PC-9 (cell line): ENCODE results near the gene EPDR1. TPM values are rescaled to one million over a fixed set of nuclear protein-coding genes. Genes with fewer than 3 reads are reported as not detected.

Source experiments
- BruUV-seq: library from RNA; stranded (reverse); fragments of 400-500 nt; replicated peaks from 2 replicates; lab custom pipeline; 2021; lab: Mats Ljungman, UMichigan
- CTCF ChIA-PET: fragments of 300-600 bp; sonication (Branson Sonifier 250); formaldehyde crosslinking; loops from one replicate; lab custom pipeline; 2022; ENCODE audit warnings: antibody characterized with exemption; lab: Charles Lee
- POLR2A ChIA-PET: fragments of 300-600 bp; sonication (Branson Sonifier 250); formaldehyde crosslinking; loops from one replicate; lab custom pipeline; 2022; ENCODE audit warnings: antibody characterized with exemption; ENCODE audit not compliant: unreplicated experiment; lab: Charles Lee
- DNase-seq, 2 experiments: peaks; one replicate each; pipeline versions ENCODE4 v3.0.0 to v3.0.0-alpha.2; 2015 to 2022; ENCODE audit warnings: mixed read lengths in 1 of 2
- H2AFZ ChIP-seq: fragments of 200-600 bp; sonication (generic); 2 replicates; pipeline ENCODE4 v1.8.1; 2017; ENCODE audit warnings: antibody characterized with exemption
- H3F3A ChIP-seq: fragments of 200-600 bp; sonication (generic); 2 replicates; pipeline ENCODE4 v1.8.1; 2017; ENCODE audit warnings: antibody characterized with exemption, mild to moderate bottlenecking, low read depth; ENCODE audit not compliant: insufficient read depth
- H3K27ac ChIP-seq: fragments of 200-600 bp; sonication (generic); 2 replicates; pipeline ENCODE4 v1.6.1; 2016; ENCODE audit warnings: mixed run types
- H3K27me3 ChIP-seq: fragments of 200-600 bp; sonication (generic); 2 replicates; pipeline ENCODE4 v1.6.1; 2016; ENCODE audit warnings: low read depth, mixed run types; ENCODE audit not compliant: insufficient read depth
- H3K36me3 ChIP-seq: fragments of 200-600 bp; sonication (generic); 2 replicates; pipeline ENCODE4 v1.6.1; 2016; ENCODE audit warnings: low read depth, mixed run types
- H3K4me1 ChIP-seq: fragments of 200-600 bp; sonication (generic); replicated peaks from 2 replicates; pipeline ENCODE4 v1.6.1; 2016; ENCODE audit warnings: mixed run types; ENCODE audit not compliant: insufficient read depth
- H3K4me2 ChIP-seq: fragments of 200-600 bp; sonication (generic); 2 replicates; pipeline ENCODE4 v1.6.1; 2017; ENCODE audit warnings: mixed run types
- H3K4me3 ChIP-seq: fragments of 200-600 bp; sonication (generic); 2 replicates; pipeline ENCODE4 v1.6.1; 2016; ENCODE audit warnings: mixed run types
- H3K79me2 ChIP-seq: fragments of 200-600 bp; sonication (generic); 2 replicates; pipeline ENCODE4 v1.6.1; 2017; ENCODE audit warnings: low read depth, mixed run types
- H3K9me2 ChIP-seq: fragments of 200-600 bp; sonication (generic); 2 replicates; pipeline ENCODE4 v1.8.1; 2017; ENCODE audit warnings: mild to moderate bottlenecking; ENCODE audit not compliant: insufficient read depth
- H3K9me3 ChIP-seq: fragments of 200-600 bp; sonication (generic); 2 replicates; pipeline ENCODE4 v1.8.1; 2016; ENCODE audit warnings: low read depth; ENCODE audit not compliant: insufficient read depth
- H4K20me1 ChIP-seq: fragments of 200-600 bp; sonication (generic); 2 replicates; pipeline ENCODE4 v1.8.1; 2017; ENCODE audit not compliant: insufficient read depth
- EZH2 ChIP-seq: fragments of 200-600 bp; sonication (generic); IDR thresholded peaks from 2 replicates; pipeline ENCODE4 v1.8.0; 2017; ENCODE audit warnings: antibody characterized with exemption, low read depth
- intact Hi-C: fragments of 100-400 bp; cut with micrococcal nuclease; formaldehyde crosslinking; loops from one replicate; pipeline ENCODE4 v1.10.0; 2022; ENCODE audit not compliant: unreplicated experiment
- total RNA-seq: library from RNA; stranded (reverse); gene quantifications from 2 replicates; pipeline ENCODE4 v1.2.3, GENCODE V29; 2021
- TF ChIP-seq, protein P1 (sequence below): fragments of 200-600 bp; sonication (generic); conservative IDR thresholded peaks from 2 replicates; pipeline ENCODE4 v1.6.1; 2017; ENCODE audit warnings: mixed run types, antibody characterized with exemption, mild to moderate bottlenecking, moderate library complexity

EPDR1 gene
- total RNA-seq, 1 experiment from 2014 or later, result 3.3 TPM

DNA sequence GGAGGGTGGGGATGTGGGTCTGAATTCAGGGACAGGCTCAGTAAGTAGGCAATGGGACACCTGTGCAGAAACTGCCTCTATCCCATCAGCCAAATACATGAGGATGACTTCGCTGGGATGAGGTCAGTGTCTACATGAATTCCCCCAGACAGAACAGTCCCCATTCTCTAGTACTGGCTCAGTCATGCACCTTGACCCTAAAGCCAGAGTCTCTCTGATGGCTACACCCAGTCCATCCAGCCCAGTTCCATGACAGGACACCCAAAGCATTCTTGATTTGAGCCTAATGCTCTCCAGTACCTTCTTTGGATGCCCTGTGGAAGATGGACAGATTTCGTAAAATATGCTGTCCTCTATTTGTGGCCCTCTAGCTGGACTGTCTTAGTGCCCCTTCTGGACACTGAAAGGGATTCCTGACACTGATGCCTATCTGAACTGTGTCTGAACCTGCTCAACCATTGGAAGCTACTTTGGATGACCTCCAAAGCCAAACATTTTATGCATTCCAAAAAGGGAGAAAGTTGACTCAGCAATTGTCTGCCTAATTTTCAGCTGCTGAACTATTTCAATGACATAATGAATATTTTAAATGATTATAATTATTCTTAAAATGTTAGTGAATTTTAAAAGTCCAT, 18.4 kb upstream of the EPDR1 start:
- no peaks in the 10 kb centered on the region for H3K9me3 ChIP-seq
- ChIA-PET POLR2A (no interaction called here), CTCF (interaction anchor here (0.7 kb wide), 1 partner anchor 891 kb away, joined by 5 read pairs; no protein-coding TSS in a partner anchor)
- no peaks in the 10 kb centered on the region for H3K4me1 ChIP-seq
- no peaks in the 10 kb centered on the region for H3K9me2 ChIP-seq
- H3K4me2 ChIP-seq, result no peak overlapping the region
- intact Hi-C loops, result loop anchor here (1.0 to 5.0 kb wide), 2 partner anchors 320 to 468 kb away; no protein-coding TSS in a partner anchor
- no peaks in the 10 kb centered on the region for H3F3A ChIP-seq
- no peak for TF ChIP-seq EZH2
- TF ChIP-seq, protein P1, sequence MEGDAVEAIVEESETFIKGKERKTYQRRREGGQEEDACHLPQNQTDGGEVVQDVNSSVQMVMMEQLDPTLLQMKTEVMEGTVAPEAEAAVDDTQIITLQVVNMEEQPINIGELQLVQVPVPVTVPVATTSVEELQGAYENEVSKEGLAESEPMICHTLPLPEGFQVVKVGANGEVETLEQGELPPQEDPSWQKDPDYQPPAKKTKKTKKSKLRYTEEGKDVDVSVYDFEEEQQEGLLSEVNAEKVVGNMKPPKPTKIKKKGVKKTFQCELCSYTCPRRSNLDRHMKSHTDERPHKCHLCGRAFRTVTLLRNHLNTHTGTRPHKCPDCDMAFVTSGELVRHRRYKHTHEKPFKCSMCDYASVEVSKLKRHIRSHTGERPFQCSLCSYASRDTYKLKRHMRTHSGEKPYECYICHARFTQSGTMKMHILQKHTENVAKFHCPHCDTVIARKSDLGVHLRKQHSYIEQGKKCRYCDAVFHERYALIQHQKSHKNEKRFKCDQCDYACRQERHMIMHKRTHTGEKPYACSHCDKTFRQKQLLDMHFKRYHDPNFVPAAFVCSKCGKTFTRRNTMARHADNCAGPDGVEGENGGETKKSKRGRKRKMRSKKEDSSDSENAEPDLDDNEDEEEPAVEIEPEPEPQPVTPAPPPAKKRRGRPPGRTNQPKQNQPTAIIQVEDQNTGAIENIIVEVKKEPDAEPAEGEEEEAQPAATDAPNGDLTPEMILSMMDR, result no peak
- H3K36me3 ChIP-seq, result no peaks in the 10 kb centered on the region
- no peak overlapping the region for H2AFZ ChIP-seq
- BruUV-seq, result no TSS peak
- H3K79me2 ChIP-seq, result no peaks in the 10 kb centered on the region
- H3K27me3 ChIP-seq, result 0 out of 2 replicates have a peak, but pooled peaks cover 3% of the 10 kb centered on the region
- DNase-seq, result no peak
- no peak overlapping the region for H3K4me3 ChIP-seq
- H4K20me1 ChIP-seq, result no peaks in the 10 kb centered on the region
- H3K27ac ChIP-seq, result no peak overlapping the region

DNA sequence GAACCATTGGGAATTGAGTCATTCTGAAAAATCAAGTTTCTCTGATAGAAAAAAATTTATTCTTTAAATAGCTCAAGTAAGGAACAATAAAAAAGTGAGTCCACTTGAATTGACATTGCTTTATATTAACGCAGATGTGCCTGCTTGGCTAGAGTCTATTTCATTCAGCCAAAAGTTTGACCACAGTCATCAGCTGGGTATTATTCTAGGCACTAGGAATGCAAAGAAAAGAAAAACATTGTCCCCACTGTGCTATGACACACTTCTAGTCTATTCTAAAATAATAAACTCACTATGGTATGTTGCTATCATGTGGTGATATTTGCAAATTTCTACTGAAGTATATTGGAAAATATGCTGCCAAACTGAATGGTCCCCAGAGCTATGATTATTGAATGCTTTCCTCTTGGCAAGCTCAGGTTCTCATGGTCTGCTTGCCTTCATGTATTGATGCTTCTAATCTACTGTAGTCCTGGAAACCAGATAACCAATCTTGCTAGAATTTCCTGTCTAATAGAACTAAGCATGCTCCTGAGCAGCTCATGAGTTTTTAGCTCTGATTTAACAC, 12.1 kb upstream of the EPDR1 start:
- Histone ChIP-seq H3K79me2 (no peaks in the 10 kb centered on the region), H3K27ac (no peak overlapping the region), H4K20me1 (no peaks in the 10 kb centered on the region), H2AFZ (no peak overlapping the region), H3K27me3 (0 out of 2 replicates have a peak, but pooled peaks cover 5% of the 10 kb centered on the region), H3K4me1 (no peaks in the 10 kb centered on the region), H3K36me3 (no peaks in the 10 kb centered on the region), H3K9me2 (no peaks in the 10 kb centered on the region), H3F3A (no peaks in the 10 kb centered on the region), H3K4me2 (no peak overlapping the region), H3K9me3 (no peaks in the 10 kb centered on the region), H3K4me3 (no peak overlapping the region)
- POLR2A ChIA-PET, result no interaction called here
- intact Hi-C loops, result no loop called here
- CTCF ChIA-PET, result no interaction called here
- TF ChIP-seq, protein P1, result no peak
- no peak for TF ChIP-seq EZH2
- no peak for DNase-seq
- BruUV-seq, result no TSS peak

DNA sequence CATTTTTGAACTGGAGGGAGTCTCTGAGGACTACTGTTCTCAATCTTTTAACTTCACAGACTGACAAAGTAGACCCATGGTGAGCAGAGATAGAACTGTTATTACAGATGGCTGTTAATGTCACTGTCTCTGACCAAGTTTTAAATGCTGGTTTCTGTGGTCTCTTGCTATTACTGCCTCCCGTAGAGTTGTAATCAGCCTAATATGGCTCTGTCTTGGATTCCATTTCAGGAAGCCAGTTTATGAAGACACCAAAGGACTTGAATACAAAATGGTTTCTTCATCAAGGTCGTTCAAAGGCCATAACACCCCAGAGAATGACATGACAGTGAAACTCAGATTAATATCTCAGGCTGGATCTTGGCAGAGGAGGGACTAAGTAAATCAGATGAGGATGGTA, 7.7 kb upstream of the EPDR1 start:
- no peak for TF ChIP-seq EZH2
- TF ChIP-seq, protein P1, result no peak
- Histone ChIP-seq H2AFZ (no peak overlapping the region), H3K4me2 (no peak overlapping the region), H3K79me2 (no peaks in the 10 kb centered on the region), H3K4me1 (no peaks in the 10 kb centered on the region), H3K4me3 (no peak overlapping the region), H3K27ac (no peak overlapping the region), H3F3A (no peaks in the 10 kb centered on the region), H4K20me1 (no peaks in the 10 kb centered on the region), H3K36me3 (no peaks in the 10 kb centered on the region), H3K9me3 (no peaks in the 10 kb centered on the region), H3K27me3 (no peaks in the 10 kb centered on the region), H3K9me2 (no peaks in the 10 kb centered on the region)
- POLR2A ChIA-PET, result no interaction called here
- DNase-seq, result no peak
- CTCF ChIA-PET, result interaction anchor here (0.5 kb wide), 1 partner anchor 214 kb away, joined by 6 read pairs; no protein-coding TSS in a partner anchor
- BruUV-seq, result no TSS peak
- intact Hi-C loops, result no loop called here
